Measurements from ENCODE around the gene POGZ. TPM values are rescaled to one million over a fixed set of nuclear protein-coding genes. Genes with fewer than 3 reads are reported as not detected.
A peak's percentile ranks its signal among the peaks of the same experiment; 100 is the strongest.

Gene POGZ
- total RNA-seq, 1 donor from 2014 or later, result 146 TPM

DNA sequence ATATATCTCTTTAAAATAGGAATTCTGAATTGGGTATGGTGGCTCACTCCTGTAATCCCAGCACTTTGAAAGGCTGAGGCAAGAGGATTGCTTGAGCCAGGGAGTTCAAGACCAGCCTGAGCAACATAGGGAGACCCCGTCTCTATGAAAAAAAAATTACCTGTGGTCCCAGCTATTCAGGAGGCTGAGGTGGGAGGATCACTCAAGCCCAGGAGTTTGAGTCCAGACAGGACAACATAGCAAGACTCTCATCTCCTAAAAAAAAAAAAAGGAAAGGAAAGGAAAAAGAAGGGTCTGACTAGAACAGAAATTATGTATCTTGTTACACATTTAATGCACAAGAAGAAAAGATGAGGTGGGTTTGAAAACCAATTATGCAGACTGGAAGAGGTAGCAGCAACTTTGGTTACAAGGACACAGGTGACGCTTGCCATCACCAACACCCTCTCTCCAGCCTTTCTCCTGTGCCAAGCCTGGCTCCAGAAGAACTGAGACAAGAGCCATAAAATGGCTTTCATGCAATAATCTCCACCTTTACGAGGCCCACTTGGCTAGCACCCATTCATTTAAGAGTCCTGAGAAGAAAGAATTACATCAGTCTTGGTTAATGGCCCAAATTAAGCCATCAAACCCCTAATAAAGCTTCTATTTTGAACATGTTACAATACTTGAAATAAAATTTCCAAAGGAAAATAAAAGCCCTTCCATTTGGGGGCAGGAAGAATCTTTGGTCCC, 82.0 kb downstream of the POGZ start:
- no peaks in the 10 kb centered on the region for H3K9me3 Mint-ChIP-seq (ENCODE audit: unreplicated experiment)
- no peaks in the 10 kb centered on the region for H3K36me3 Mint-ChIP-seq (ENCODE audit: unreplicated experiment)
- DNase-seq, result no peak
- TF ChIP-seq, protein P1, sequence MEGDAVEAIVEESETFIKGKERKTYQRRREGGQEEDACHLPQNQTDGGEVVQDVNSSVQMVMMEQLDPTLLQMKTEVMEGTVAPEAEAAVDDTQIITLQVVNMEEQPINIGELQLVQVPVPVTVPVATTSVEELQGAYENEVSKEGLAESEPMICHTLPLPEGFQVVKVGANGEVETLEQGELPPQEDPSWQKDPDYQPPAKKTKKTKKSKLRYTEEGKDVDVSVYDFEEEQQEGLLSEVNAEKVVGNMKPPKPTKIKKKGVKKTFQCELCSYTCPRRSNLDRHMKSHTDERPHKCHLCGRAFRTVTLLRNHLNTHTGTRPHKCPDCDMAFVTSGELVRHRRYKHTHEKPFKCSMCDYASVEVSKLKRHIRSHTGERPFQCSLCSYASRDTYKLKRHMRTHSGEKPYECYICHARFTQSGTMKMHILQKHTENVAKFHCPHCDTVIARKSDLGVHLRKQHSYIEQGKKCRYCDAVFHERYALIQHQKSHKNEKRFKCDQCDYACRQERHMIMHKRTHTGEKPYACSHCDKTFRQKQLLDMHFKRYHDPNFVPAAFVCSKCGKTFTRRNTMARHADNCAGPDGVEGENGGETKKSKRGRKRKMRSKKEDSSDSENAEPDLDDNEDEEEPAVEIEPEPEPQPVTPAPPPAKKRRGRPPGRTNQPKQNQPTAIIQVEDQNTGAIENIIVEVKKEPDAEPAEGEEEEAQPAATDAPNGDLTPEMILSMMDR (IDR thresholded peaks at IDR 0.05; ENCODE audit: partially characterized antibody, unreplicated experiment), result no peak
- H3K27me3 Mint-ChIP-seq (ENCODE audit: unreplicated experiment), result peaks cover 6% of the 10 kb centered on the region
- H3K27ac Mint-ChIP-seq (ENCODE audit: unreplicated experiment), result no peak overlapping the region
- no peak overlapping the region for H3K4me3 Mint-ChIP-seq (ENCODE audit: unreplicated experiment)
- peaks cover 5% of the 10 kb centered on the region for H3K4me1 Mint-ChIP-seq (ENCODE audit: low read depth, unreplicated experiment)

DNA sequence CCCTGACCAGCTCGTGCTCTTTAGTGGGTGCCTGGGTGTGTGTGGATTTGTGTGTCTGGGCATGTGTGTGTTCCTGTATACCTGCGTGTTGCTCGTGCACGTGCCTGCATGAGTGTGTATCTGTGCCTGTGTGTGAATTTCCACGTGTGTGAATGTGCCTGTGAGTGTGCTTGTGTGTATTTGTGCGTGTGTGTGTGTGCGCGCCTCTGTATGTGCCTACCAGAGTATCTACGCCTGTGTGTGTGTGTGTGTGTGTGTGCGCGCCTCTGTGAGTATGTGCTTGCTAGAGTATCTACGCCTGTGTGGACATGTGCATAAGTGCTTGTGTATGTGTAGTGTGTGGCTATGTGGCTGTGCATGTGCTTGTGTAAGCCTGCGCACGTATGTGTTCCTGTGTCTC, 86.1 kb downstream of the POGZ start:
- H3K4me3 Mint-ChIP-seq (ENCODE audit: unreplicated experiment), result no peak overlapping the region
- peaks cover 7% of the 10 kb centered on the region for H3K27me3 Mint-ChIP-seq (ENCODE audit: unreplicated experiment)
- no peak overlapping the region for H3K27ac Mint-ChIP-seq (ENCODE audit: unreplicated experiment)
- peaks cover 5% of the 10 kb centered on the region for H3K4me1 Mint-ChIP-seq (ENCODE audit: low read depth, unreplicated experiment)
- H3K36me3 Mint-ChIP-seq (ENCODE audit: unreplicated experiment), result no peaks in the 10 kb centered on the region
- no peaks in the 10 kb centered on the region for H3K9me3 Mint-ChIP-seq (ENCODE audit: unreplicated experiment)
- DNase-seq, result no peak
- TF ChIP-seq, protein P1 (IDR thresholded peaks at IDR 0.05; ENCODE audit: partially characterized antibody, unreplicated experiment), result no peak

DNA sequence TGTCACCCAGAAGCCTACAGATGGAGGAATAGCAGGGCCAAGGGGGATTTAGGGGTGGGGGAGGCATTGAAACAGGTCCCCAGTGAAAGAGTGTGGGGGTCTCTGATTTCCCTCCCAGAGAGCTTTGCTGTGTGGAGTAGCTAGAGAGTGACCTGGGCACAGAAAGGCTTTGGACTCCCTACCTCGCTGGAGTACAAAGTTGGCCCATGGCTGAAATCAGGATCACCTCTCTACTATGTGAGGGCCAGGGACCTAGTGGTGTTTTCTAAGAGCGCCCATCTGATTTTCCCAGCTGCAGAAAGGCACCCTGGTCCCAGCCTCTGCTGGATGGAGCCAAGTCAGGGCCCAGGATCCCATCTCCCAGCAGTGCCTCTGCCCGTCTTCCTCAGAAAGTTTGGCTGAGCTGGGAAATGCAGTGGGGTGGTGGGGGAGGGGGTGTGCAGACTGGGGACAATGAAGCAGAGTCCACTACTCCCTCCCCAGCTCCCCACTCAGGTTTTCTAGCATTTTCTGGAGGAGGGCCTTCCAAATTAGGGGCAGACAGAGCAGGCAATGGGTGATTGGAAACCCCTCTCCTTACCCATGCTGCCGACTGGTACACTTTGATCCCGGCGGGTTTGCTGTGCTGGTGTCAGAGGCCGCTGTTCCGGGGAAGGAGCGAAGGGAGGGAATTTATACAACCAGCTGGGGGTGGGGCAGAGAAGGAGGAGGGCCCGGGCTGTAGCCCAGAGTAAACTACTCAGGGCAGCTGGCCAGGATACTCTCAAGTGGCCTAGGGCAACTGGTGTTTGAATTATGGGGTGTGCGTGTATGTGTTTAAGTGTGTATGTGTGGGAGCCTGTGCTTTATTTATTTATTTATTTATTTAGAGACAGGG, 87.0 kb downstream of the POGZ start, which contains the start of gene SELENBP1:
SELENBP1 (minus strand) TSS at position 648 of the 877 bp plus-strand sequence; CDS start at position 584, 64 bp downstream.
- peaks cover 7% of the 10 kb centered on the region for H3K27me3 Mint-ChIP-seq (ENCODE audit: unreplicated experiment)
- no peaks in the 10 kb centered on the region for H3K36me3 Mint-ChIP-seq (ENCODE audit: unreplicated experiment)
- no peak within 1 kb of the TSS for H3K27ac Mint-ChIP-seq (ENCODE audit: unreplicated experiment)
- TF ChIP-seq, protein P1 (IDR thresholded peaks at IDR 0.05; ENCODE audit: partially characterized antibody, unreplicated experiment), result no peak
- H3K4me1 Mint-ChIP-seq (ENCODE audit: low read depth, unreplicated experiment), result peaks cover 5% of the 10 kb centered on the region
- no peak within 1 kb of the TSS for H3K4me3 Mint-ChIP-seq (ENCODE audit: unreplicated experiment)
- no peaks in the 10 kb centered on the region for H3K9me3 Mint-ChIP-seq (ENCODE audit: unreplicated experiment)
- peak; percentile 35 for DNase-seq

DNA sequence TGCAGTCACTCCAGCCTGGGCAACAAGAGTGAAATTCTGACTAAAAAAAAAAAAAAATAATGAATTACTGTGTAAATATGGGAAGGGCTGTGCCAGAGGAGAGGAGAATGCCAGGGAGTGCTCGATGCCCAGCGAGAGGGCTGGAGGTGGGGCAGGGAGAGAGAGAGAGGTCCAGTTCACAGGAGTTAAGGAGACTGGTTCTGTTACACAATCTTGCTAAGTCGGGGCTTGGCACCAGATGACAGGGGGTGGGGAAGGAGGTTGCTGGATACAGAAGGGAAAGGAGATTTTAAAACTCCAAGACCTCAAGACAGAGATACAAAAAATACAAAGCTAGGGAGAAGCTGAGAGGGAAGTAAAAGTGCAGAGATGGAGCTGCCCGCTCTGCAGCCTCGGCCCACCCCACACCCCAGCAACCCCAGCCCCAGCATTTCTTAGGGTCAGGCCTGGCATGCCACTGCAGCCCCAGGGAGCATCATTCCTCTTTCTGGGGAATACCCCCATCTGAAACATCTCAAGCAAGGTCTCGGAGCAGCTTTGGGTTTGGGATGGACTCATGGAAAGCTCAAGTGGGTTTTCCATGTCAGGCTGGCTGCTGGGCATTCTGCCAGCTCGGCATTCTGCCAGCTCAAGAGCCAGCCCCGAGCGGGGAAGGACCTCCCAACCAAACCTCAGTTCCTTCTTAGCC, 87.8 kb downstream of the POGZ start:
- H3K4me3 Mint-ChIP-seq (ENCODE audit: unreplicated experiment), result peak overlapping the region; percentile 16
- H3K36me3 Mint-ChIP-seq (ENCODE audit: unreplicated experiment), result no peaks in the 10 kb centered on the region
- peaks cover 7% of the 10 kb centered on the region for H3K27me3 Mint-ChIP-seq (ENCODE audit: unreplicated experiment)
- TF ChIP-seq, protein P1 (IDR thresholded peaks at IDR 0.05; ENCODE audit: partially characterized antibody, unreplicated experiment), result no peak
- no peak overlapping the region for H3K27ac Mint-ChIP-seq (ENCODE audit: unreplicated experiment)
- no peaks in the 10 kb centered on the region for H3K9me3 Mint-ChIP-seq (ENCODE audit: unreplicated experiment)
- no peak for DNase-seq
- H3K4me1 Mint-ChIP-seq (ENCODE audit: low read depth, unreplicated experiment), result peaks cover 5% of the 10 kb centered on the region
